HepG2 (cell line): ENCODE results near the gene IZUMO4. TPM values are rescaled to one million over a fixed set of nuclear protein-coding genes. Genes with fewer than 3 reads are reported as not detected.

Experiments
- AGO2 ChIP-seq: fragments of 200-400 bp; formaldehyde crosslinking; optimal IDR thresholded peaks from 2 replicates; pipeline ENCODE3; 2017; ENCODE audit warnings: mild to moderate bottlenecking, low read depth, low read length, moderate library complexity
- BRF2 ChIP-seq: sonication (generic); formaldehyde crosslinking; IDR thresholded peaks from 2 replicates; pipeline ENCODE4 v1.8.1; 2022; ENCODE audit warnings: mild to moderate bottlenecking, missing genetic modification reagents
- CEBPG ChIP-seq: IDR thresholded peaks from 2 replicates; pipeline ENCODE4 v1.6.1; 2016
- KAT8 ChIP-seq: IDR thresholded peaks from 2 replicates; pipeline ENCODE4 v1.6.1; 2016; ENCODE audit warnings: missing genetic modification reagents, missing compliant biosample characterization
- KMT2B ChIP-seq: IDR thresholded peaks from 2 replicates; pipeline ENCODE4 v1.6.1; 2016; ENCODE audit warnings: missing genetic modification reagents, missing compliant biosample characterization
- MTA1 ChIP-seq: sonication (generic); formaldehyde crosslinking; IDR thresholded peaks from 2 replicates; pipeline ENCODE4 v1.4.0; 2020; ENCODE audit warnings: missing genetic modification reagents, mild to moderate bottlenecking, borderline replicate concordance
- NFE2 ChIP-seq: sonication (generic); formaldehyde crosslinking; IDR thresholded peaks from 2 replicates; pipeline ENCODE4 v1.4.0; 2020; ENCODE audit warnings: missing genetic modification reagents
- RERE ChIP-seq: IDR thresholded peaks from 2 replicates; pipeline ENCODE4 v1.6.1; 2016; ENCODE audit warnings: low read depth, missing genetic modification reagents, missing compliant biosample characterization
- SMAD3 ChIP-seq: sonication (generic); formaldehyde crosslinking; IDR thresholded peaks from 2 replicates; pipeline ENCODE4 v1.4.0; 2020; ENCODE audit warnings: missing genetic modification reagents
- SP140L ChIP-seq: sonication (generic); formaldehyde crosslinking; IDR thresholded peaks from 2 replicates; pipeline ENCODE4 v1.4.0; 2020; ENCODE audit warnings: missing genetic modification reagents, borderline replicate concordance
- STAT5B ChIP-seq: sonication (generic); formaldehyde crosslinking; IDR thresholded peaks from 2 replicates; pipeline ENCODE4 v1.4.0; 2020; ENCODE audit warnings: missing genetic modification reagents
- ZNF574 ChIP-seq: sonication (generic); formaldehyde crosslinking; IDR thresholded peaks from 2 replicates; pipeline ENCODE4 v1.4.0; 2020; ENCODE audit warnings: missing genetic modification reagents
- ZNF605 ChIP-seq: sonication (generic); formaldehyde crosslinking; IDR thresholded peaks from 2 replicates; pipeline ENCODE4 v1.8.0; 2022; ENCODE audit warnings: mild to moderate bottlenecking, missing genetic modification reagents
- ZNF687 ChIP-seq: sonication (generic); formaldehyde crosslinking; IDR thresholded peaks from 2 replicates; pipeline ENCODE4 v1.5.1; 2020; ENCODE audit warnings: mild to moderate bottlenecking, missing genetic modification reagents, moderate library complexity
- ZNF703 ChIP-seq: sonication (generic); formaldehyde crosslinking; IDR thresholded peaks from 2 replicates; pipeline ENCODE4 v1.5.1; 2020; ENCODE audit warnings: missing genetic modification reagents, mild to moderate bottlenecking, moderate library complexity, borderline replicate concordance
- polyA plus RNA-seq, 8 experiments: library from polyadenylated mRNA; depleted of rRNA in 3 of 8; stranded (reverse) in 7 of 8; unstranded in 1 of 8; fragments of >200 nt; fragmentation: Illumina TruSeq in 4 of 8; extraction: Trizol in 4 of 8; gene quantifications; 2 replicates each; pipeline versions ENCODE4 v1.2.1 to v1.2.3, GENCODE V29; 2011 to 2016; ENCODE audit warnings: low read depth in 4 of 8, missing spikeins in 1 of 8, mixed read lengths in 1 of 8; ENCODE audit not compliant: insufficient read depth in 1 of 8
- total RNA-seq, 5 experiments: library from RNA; depleted of rRNA; stranded (reverse); fragments of >200 nt; fragmentation: Illumina TruSeq; extraction: Trizol; gene quantifications; 2 replicates each; pipeline ENCODE4 v1.2.3, GENCODE V29; 2016; ENCODE audit warnings: low read depth in 1 of 5

IZUMO4 gene
- total and polyA plus RNA-seq, 2 of the 13 experiments (the other 11 are each of a cell fraction or from before 2014, with no cell fraction given): 0.77 to 3.9 TPM

GRCh38 chr19:2059422-2060201 lies 37.1 kb upstream of the IZUMO4 start (continued):
- TF ChIP-seq RERE (CRISPR knock-in tag) (peak; percentile 54; the same call in 1 of the 2 replicates), SMAD3 (CRISPR knock-in tag) (peak; percentile 72; the same call in 1 of the 2 replicates), ZNF703 (CRISPR knock-in tag) (no peak), KMT2B (CRISPR knock-in tag) (peak; percentile 39; the same call in 1 of the 2 replicates), ZNF574 (peak; percentile 62; the same call in 1 of the 2 replicates), KAT8 (CRISPR knock-in tag) (peak; percentile 60; the same call in 1 of the 2 replicates), AGO2 (peak; percentile 91), BRF2 (CRISPR knock-in tag) (no peak), MTA1 (peak; percentile 87; the same call in 1 of the 2 replicates), ZNF687 (CRISPR knock-in tag) (peak; percentile 90), NFE2 (CRISPR knock-in tag) (no peak), ZNF605 (CRISPR knock-in tag) (0 out of 2 replicates have a peak, but pooled peaks have one; percentile 47), STAT5B (CRISPR knock-in tag) (no peak), SP140L (CRISPR knock-in tag) (peak; percentile 67; the same call in 1 of the 2 replicates), CEBPG (CRISPR knock-in tag) (peak; percentile 77)
